ENCODE measurements around the gene CORO7. TPM values are rescaled to one million over a fixed set of nuclear protein-coding genes. Genes with fewer than 3 reads are reported as not detected.

Gene CORO7
- total and polyA plus RNA-seq, 9 of the 15 experiments (the other 6 are each of a cell fraction or from before 2014, with no cell fraction given), result 0.45 to 77.2 (median 18.7) TPM

GRCh38 chr16:4350787-4351659 lies 65.4 kb downstream of the CORO7 start, which contains the start of gene PAM16 (continued):
- TF ChIP-seq, protein P1, sequence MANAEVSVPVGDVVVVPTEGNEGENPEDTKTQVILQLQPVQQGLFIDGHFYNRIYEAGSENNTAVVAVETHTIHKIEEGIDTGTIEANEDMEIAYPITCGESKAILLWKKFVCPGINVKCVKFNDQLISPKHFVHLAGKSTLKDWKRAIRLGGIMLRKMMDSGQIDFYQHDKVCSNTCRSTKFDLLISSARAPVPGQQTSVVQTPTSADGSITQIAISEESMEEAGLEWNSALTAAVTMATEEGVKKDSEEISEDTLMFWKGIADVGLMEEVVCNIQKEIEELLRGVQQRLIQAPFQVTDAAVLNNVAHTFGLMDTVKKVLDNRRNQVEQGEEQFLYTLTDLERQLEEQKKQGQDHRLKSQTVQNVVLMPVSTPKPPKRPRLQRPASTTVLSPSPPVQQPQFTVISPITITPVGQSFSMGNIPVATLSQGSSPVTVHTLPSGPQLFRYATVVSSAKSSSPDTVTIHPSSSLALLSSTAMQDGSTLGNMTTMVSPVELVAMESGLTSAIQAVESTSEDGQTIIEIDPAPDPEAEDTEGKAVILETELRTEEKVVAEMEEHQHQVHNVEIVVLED (CRISPR knock-in tag; IDR thresholded peaks at IDR 0.05), result no peak
- TF ChIP-seq CTBP1 (IDR thresholded peaks at IDR 0.05; ENCODE audit: borderline replicate concordance) (peak; percentile 32; the same call in 1 of the 2 replicates), SP1 (CRISPR knock-in tag; IDR thresholded peaks at IDR 0.05) (no peak; the same call in 1 of the 2 replicates), PCBP1 (IDR thresholded peaks at IDR 0.05; ENCODE audit: low read depth, low read length, poor library complexity, severe bottlenecking) (peak; percentile 61), NFE2L1 (tag; IDR thresholded peaks at IDR 0.05; ENCODE audit: borderline replicate concordance, low read depth) (no peak), MLX (CRISPR knock-in tag; conservative IDR thresholded peaks at IDR 0.05) (no peak), IFI16 (CRISPR knock-in tag; IDR thresholded peaks at IDR 0.05) (no peak), PHB (CRISPR knock-in tag; IDR thresholded peaks at IDR 0.05) (no peak), MAFK (IDR thresholded peaks at IDR 0.05; ENCODE audit: low read length) (no peak), ZKSCAN1 (IDR thresholded peaks at IDR 0.05; ENCODE audit: low read depth, low read length) (no peak), CHAMP1 (IDR thresholded peaks at IDR 0.05) (no peak), TCF7 (IDR thresholded peaks at IDR 0.05; ENCODE audit: borderline replicate concordance) (no peak), ZC3H8 (IDR thresholded peaks at IDR 0.05) (no peak), KDM5B (IDR thresholded peaks at IDR 0.05; ENCODE audit: insufficient replicate concordance, low read depth, low read length) (peak; percentile 49), SIN3B (IDR thresholded peaks at IDR 0.05; ENCODE audit: low read depth) (peak; percentile 24; the same call in 1 of the 2 replicates), SP2 (IDR thresholded peaks at IDR 0.05; ENCODE audit: extremely low read depth, low read depth, low read length, poor library complexity, severe bottlenecking) (no peak), RB1 (IDR thresholded peaks at IDR 0.05; ENCODE audit: low read depth) (peak; percentile 62; the same call in 1 of the 2 replicates), CBFA2T2 (conservative IDR thresholded peaks at IDR 0.05) (no peak), MEIS2 (IDR thresholded peaks at IDR 0.05; ENCODE audit: partially characterized antibody) (peak; percentile 86), CEBPZ (IDR thresholded peaks at IDR 0.05; ENCODE audit: borderline replicate concordance, low read depth, low read length) (no peak)

Data from K562 (cell line).